ENCODE data around the gene HSD17B13.

GRCh38 chr4:87283151-87283550, 39.5 kb downstream of the HSD17B13 start:
- no peak for TF ChIP-seq CTCF (IDR thresholded peaks at IDR 0.05)
- TF ChIP-seq POLR2A (IDR thresholded peaks at IDR 0.05), result no peak

All from uterus (tissue), 2 donors.